ENCODE data around the gene NBPF1. TPM values are rescaled to one million over a fixed set of nuclear protein-coding genes. Genes with fewer than 3 reads are reported as not detected.
A peak's percentile ranks its signal among the peaks of the same experiment; 100 is the strongest.
"Not testable (repeated sequence)": the region's sequence is repeated elsewhere in the genome, so short reads cannot be mapped to it uniquely, and the experiment has no call there.

The NBPF1 gene
- total and polyA plus RNA-seq, 10 donors: 1.3 to 60.7 (median 30.2) TPM

DNA sequence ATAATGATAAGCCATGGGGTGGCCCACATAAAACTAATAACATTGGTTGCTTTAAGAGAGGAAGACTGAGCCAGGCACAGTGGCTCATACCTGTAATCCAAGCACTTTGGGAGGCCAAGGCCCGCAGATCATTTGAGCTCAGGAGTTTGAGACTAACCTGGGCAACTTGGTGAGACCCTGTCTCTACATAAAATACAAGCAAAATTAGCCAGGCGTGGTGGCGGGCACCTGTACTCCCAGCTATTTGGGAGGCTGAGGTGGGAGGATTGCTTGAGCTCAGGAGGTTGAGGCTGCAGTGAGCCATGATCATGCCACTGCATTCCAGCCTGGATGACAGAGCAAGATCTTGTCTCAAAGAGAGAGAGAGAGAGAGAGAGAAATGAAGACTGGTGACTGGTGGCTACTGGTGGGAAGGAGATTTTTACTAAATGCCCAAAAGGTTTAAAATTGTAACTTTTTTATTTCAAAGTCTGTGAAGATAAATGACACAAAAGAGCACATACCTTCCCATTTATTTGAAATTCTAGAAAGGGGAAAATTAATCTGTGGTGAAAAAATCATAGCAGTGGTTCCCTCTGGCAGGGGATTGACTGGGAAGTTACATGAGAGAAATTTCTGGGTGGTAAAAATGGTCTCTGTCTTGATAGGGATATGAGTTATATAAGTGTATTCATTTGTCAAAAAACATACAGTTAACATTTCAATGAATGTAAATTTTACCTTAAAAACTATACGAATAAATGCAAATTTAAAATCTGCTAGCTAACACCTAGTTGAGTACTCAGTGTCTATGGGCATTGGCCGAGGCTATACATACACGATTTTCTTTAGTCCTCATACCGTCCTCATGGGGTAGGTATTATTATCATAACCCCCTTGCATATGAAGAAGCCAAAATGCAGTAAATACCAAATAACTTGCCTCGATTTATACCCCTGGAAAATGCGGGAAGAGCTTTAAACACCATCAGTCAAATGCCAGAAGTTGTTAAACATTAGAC, 2.2 kb upstream of the NBPF1 start:
- intact Hi-C loops (cut with DNase I; ENCODE audit: low total_unique reads): no loop called here
- H3K27me3 ChIP-seq (replicated peaks in 1 of 7): peaks cover 0 to 14% (median 0%) of the 10 kb centered on the region in 7 donors
- no peak overlapping the region for H3K27ac ChIP-seq
- H3K9me3 ChIP-seq: no peaks in the 10 kb centered on the region
- 78 to 86% (median 82%) methylated on average over 9 of the region's 9 CpGs for WGBS, 5 donors
- TF ChIP-seq POLR2A (IDR thresholded peaks at IDR 0.05) (no peak), POLR2AphosphoS5 (IDR thresholded peaks at IDR 0.05) (peak in 1 of 3 donors; percentile 11)
- TF ChIP-seq, protein P1, sequence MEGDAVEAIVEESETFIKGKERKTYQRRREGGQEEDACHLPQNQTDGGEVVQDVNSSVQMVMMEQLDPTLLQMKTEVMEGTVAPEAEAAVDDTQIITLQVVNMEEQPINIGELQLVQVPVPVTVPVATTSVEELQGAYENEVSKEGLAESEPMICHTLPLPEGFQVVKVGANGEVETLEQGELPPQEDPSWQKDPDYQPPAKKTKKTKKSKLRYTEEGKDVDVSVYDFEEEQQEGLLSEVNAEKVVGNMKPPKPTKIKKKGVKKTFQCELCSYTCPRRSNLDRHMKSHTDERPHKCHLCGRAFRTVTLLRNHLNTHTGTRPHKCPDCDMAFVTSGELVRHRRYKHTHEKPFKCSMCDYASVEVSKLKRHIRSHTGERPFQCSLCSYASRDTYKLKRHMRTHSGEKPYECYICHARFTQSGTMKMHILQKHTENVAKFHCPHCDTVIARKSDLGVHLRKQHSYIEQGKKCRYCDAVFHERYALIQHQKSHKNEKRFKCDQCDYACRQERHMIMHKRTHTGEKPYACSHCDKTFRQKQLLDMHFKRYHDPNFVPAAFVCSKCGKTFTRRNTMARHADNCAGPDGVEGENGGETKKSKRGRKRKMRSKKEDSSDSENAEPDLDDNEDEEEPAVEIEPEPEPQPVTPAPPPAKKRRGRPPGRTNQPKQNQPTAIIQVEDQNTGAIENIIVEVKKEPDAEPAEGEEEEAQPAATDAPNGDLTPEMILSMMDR (IDR thresholded peaks at IDR 0.05 in 8 of 11, conservative IDR thresholded peaks at IDR 0.05 in 3 of 11): peak in 1 of 11 experiments; percentile 7
- no peak overlapping the region for H3K4me3 ChIP-seq
- peak; percentile 75 for DNase-seq
- peaks cover 19 to 35% (median 27%) of the 10 kb centered on the region in 6 donors for H3K4me1 ChIP-seq
- peaks cover 3 to 30% (median 18%) of the 10 kb centered on the region in 6 donors for H3K36me3 ChIP-seq

DNA sequence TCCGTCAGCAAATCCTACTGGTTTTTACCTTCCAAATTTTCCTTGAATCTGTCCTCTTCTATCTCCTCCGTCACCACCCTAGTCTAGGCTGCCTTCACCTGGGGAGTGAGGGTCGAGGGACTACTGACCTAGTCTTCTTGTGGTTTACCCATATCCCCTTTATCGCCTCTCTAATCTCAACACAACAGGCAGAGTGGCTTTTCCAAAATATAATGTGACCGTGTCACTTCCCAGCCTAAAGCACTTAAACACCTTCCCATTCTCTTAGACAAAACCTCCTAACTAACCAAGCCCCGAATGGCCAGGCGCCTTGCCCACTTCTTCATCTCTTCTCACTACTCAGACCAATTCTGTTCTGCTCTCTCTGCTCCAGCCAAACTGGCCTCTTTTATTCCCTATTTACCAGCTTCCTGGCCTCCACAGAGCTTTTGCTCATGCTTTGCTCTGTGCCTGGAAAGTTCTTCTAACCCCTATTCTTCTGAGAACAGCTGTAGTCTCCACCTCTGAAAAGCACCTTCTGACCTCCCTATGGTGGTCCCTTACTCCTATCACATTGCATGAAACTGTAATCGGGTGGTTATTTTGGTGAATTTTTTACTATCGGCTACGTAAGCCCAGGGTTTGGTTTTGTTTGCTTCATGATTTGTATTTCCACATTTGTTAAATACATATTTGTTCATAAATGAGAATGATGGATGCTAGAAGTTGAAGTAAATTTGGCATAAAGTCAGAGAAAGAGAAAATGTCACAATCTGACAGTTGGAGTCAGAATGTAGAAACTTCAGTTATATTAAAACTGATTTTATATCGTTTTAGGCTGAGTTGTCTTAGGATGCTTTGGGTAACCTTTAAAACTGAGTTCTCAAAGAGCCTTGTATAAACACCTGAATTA, 1.2 kb upstream of the NBPF1 start:
- peak overlapping the region in 3 of 8 donors; percentile 63 to 65 (median 64) for H3K4me3 ChIP-seq
- DNase-seq: peak; percentile 67
- intact Hi-C loops (cut with DNase I; ENCODE audit: low total_unique reads): no loop called here

DNA sequence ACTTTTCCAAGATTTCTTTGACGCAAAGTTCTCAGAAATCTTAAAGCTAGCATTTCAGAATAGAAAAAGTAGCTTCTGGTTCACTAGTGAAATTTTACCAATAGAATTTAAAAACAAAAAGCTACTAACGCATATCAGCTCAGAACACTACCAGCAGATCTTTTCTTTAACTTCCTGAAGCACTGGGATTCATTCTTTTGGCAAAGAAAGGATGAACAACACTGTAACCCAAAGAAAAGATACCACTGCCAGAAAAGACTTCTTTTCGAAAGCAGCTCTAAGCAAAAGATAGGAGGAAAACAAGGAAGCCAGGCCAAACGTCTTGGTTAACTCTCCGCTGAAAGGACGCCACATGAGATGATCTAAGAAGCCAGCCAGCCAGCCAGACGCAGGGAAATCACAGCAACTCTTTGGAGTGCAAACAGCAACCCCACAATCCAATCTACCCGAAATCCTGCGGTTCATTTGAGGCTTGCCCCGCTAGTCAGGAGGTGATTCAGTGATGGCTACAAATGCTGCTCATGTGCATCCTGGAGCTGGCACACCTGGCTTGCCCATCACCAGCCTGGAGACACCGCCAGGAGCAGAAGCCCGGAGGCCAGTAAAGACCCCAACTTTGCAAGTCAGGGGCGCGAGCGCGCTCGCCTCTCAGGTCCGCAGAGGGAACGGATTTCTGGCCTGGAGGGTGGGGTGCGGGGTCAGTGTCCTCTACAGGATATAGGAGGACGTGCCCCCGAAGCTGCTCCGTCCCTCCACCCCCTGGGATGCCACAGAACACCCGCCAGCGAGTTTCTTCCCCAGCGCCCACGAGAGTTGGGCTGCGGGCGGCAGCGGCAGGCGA, 812 bp downstream of the NBPF1 start:
- WGBS, 5 donors: 6 to 8% (median 6%) methylated on average over 31 of the region's 31 CpGs
- intact Hi-C loops (cut with DNase I; ENCODE audit: low total_unique reads): no loop called here
- H3K27me3 ChIP-seq (replicated peaks in 1 of 7): peaks cover 0 to 14% (median 0%) of the 10 kb centered on the region in 7 donors
- TF ChIP-seq, protein P1 (IDR thresholded peaks at IDR 0.05 in 8 of 11, conservative IDR thresholded peaks at IDR 0.05 in 3 of 11): no peak
- TF ChIP-seq POLR2A (IDR thresholded peaks at IDR 0.05) (peak in 1 of 3 donors; percentile 29), POLR2AphosphoS5 (IDR thresholded peaks at IDR 0.05) (no peak)
- peak overlapping the region in 7 of 8 donors; percentile 33 to 80 (median 77) for H3K27ac ChIP-seq
- DNase-seq: no peak
- no peaks in the 10 kb centered on the region for H3K9me3 ChIP-seq
- H3K4me3 ChIP-seq: peak overlapping the region; percentile 63 to 92 (median 68)
- peaks cover 2 to 17% (median 9%) of the 10 kb centered on the region in 6 donors for H3K36me3 ChIP-seq
- peaks cover 19 to 35% (median 27%) of the 10 kb centered on the region in 6 donors for H3K4me1 ChIP-seq

More for the DNA sequence above, 1.2 kb upstream of the NBPF1 start:
- Histone ChIP-seq H3K27ac (no peak overlapping the region), H3K9me3 (no peaks in the 10 kb centered on the region), H3K4me1 (peaks cover 19 to 35% (median 27%) of the 10 kb centered on the region in 6 donors), H3K36me3 (peaks cover 3 to 21% (median 11%) of the 10 kb centered on the region in 6 donors), H3K27me3 (replicated peaks in 1 of 7) (peaks cover 0 to 14% (median 0%) of the 10 kb centered on the region in 7 donors)
- 67 to 76% (median 73%) methylated on average over 11 of the region's 11 CpGs for WGBS, 5 donors
- TF ChIP-seq POLR2A (IDR thresholded peaks at IDR 0.05): no peak
- TF ChIP-seq, protein P1 (IDR thresholded peaks at IDR 0.05 in 8 of 11, conservative IDR thresholded peaks at IDR 0.05 in 3 of 11): no peak

GRCh38 chr1:16611981-16612331, 1.4 kb downstream of the NBPF1 start:
- peaks cover 0 to 14% (median 0%) of the 10 kb centered on the region in 7 donors for H3K27me3 ChIP-seq (replicated peaks in 1 of 7)
- H3K9me3 ChIP-seq; H3K27ac ChIP-seq; intact Hi-C loops (cut with DNase I; ENCODE audit: low total_unique reads): not testable (repeated sequence)
- peak; percentile 76 for DNase-seq
- WGBS, 5 donors: 82 to 92% (median 91%) methylated on average over 8 of the region's 8 CpGs
- peaks cover 5 to 19% (median 11%) of the 10 kb centered on the region in 6 donors for H3K36me3 ChIP-seq
- H3K4me3 ChIP-seq: peak overlapping the region in 5 of 8 donors; percentile 63 to 71 (median 64)
- peaks cover 19 to 35% (median 27%) of the 10 kb centered on the region in 6 donors for H3K4me1 ChIP-seq

- intact Hi-C loops (cut with DNase I; ENCODE audit: low total_unique reads); H3K4me3 ChIP-seq; DNase-seq; H3K27ac ChIP-seq; H3K9me3 ChIP-seq: not testable (repeated sequence)
- 83 to 91% (median 89%) methylated on average over 4 of the region's 4 CpGs for WGBS, 5 donors
- Histone ChIP-seq H3K27me3 (replicated peaks in 1 of 7) (peaks cover 0 to 14% (median 0%) of the 10 kb centered on the region in 7 donors), H3K36me3 (peaks cover 5 to 25% (median 13%) of the 10 kb centered on the region in 6 donors), H3K4me1 (peaks cover 19 to 35% (median 27%) of the 10 kb centered on the region in 6 donors)
These were observed 2.2 kb downstream of the NBPF1 start for GRCh38 chr1:16611164-16611563.

DNA sequence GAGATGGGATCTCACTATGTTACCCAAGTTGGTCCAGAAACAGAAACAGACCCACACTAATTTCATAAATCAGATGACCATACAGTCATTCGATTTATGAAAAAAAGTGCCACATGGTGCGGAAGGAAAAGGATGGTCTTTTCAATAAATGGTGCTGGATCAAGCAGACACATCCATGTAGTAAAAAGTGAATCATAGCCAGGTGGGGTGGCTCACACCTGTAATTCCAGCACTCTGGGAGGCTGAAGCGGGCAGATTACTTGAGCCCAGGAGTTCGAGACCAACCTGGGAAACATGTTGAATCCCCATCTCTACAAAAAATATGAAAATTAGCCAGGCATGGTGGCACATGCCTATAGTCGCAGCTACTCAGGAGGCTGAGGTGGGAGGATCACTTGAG, 2.8 kb downstream of the NBPF1 start:
- H3K9me3 ChIP-seq; intact Hi-C loops (cut with DNase I; ENCODE audit: low total_unique reads); H3K27ac ChIP-seq; H3K4me3 ChIP-seq; DNase-seq: not testable (repeated sequence)
- Histone ChIP-seq H3K36me3 (peaks cover 5 to 31% (median 16%) of the 10 kb centered on the region in 6 donors), H3K27me3 (replicated peaks in 1 of 7) (peaks cover 0 to 14% (median 0%) of the 10 kb centered on the region in 7 donors), H3K4me1 (peaks cover 19 to 35% (median 27%) of the 10 kb centered on the region in 6 donors)
- 92 to 96% (median 94%) methylated on average over 5 of the region's 5 CpGs for WGBS, 5 donors

Data from spleen (tissue), 11 donors.